HCT116 (cell line): ENCODE data around the gene CD68.
A peak's percentile ranks its signal among the peaks of the same experiment; 100 is the strongest.

Source experiments
- POLR2A ChIP-seq: IDR thresholded peaks from 2 replicates; pipeline ENCODE4 v1.7.0; 2011; ENCODE audit warnings: borderline replicate concordance; ENCODE audit not compliant: insufficient read depth, insufficient read length; ENCODE audit errors: extremely low read depth
- RAD21 ChIP-seq: IDR thresholded peaks from 2 replicates; pipeline ENCODE4 v1.6.1; 2012; ENCODE audit warnings: low read depth, mild to moderate bottlenecking
- REST ChIP-seq: IDR thresholded peaks from 2 replicates; pipeline ENCODE4 v1.6.1; 2012; ENCODE audit warnings: low read depth

GRCh38 chr17:7561028-7561575 lies 18.3 kb upstream of the CD68 start:
- TF ChIP-seq REST: no peak
- peak; percentile 90 for TF ChIP-seq RAD21
- TF ChIP-seq POLR2A: no peak
